22Rv1 (cell line): Measurements from ENCODE around the gene ARHGAP23.

ENCODE experiments used
- H3K27ac ChIP-seq: fragments of 450-650 bp; 2 replicates; pipeline ENCODE4 v1.5.1; 2017
- ZFX ChIP-seq: fragments of 450-650 bp; IDR thresholded peaks from 2 replicates; pipeline ENCODE4 v1.6.1; 2017; ENCODE audit warnings: antibody characterized with exemption, borderline replicate concordance
- TF ChIP-seq, protein P1 (sequence below): fragments of 450-650 bp; IDR thresholded peaks from 2 replicates; pipeline ENCODE4 v1.5.1; 2017; ENCODE audit warnings: mild to moderate bottlenecking

Gene ARHGAP23

GRCh38 chr17:38451030-38451839 is 23.0 kb downstream of the ARHGAP23 start:
- TF ChIP-seq ZFX = no peak
- TF ChIP-seq, protein P1, sequence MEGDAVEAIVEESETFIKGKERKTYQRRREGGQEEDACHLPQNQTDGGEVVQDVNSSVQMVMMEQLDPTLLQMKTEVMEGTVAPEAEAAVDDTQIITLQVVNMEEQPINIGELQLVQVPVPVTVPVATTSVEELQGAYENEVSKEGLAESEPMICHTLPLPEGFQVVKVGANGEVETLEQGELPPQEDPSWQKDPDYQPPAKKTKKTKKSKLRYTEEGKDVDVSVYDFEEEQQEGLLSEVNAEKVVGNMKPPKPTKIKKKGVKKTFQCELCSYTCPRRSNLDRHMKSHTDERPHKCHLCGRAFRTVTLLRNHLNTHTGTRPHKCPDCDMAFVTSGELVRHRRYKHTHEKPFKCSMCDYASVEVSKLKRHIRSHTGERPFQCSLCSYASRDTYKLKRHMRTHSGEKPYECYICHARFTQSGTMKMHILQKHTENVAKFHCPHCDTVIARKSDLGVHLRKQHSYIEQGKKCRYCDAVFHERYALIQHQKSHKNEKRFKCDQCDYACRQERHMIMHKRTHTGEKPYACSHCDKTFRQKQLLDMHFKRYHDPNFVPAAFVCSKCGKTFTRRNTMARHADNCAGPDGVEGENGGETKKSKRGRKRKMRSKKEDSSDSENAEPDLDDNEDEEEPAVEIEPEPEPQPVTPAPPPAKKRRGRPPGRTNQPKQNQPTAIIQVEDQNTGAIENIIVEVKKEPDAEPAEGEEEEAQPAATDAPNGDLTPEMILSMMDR = no peak
- H3K27ac ChIP-seq = no peak overlapping the region

GRCh38 chr17:38451840-38452529 is 23.7 kb downstream of the ARHGAP23 start:
- H3K27ac ChIP-seq = no peak overlapping the region
- TF ChIP-seq, protein P1 = no peak
- no peak for TF ChIP-seq ZFX

GRCh38 chr17:38452719-38453118 is 24.5 kb downstream of the ARHGAP23 start:
- no peak overlapping the region for H3K27ac ChIP-seq
- TF ChIP-seq ZFX = no peak
- TF ChIP-seq, protein P1 = no peak

GRCh38 chr17:38453951-38454421 is 25.7 kb downstream of the ARHGAP23 start:
- no peak overlapping the region for H3K27ac ChIP-seq
- TF ChIP-seq, protein P1 = no peak
- TF ChIP-seq ZFX = no peak

- no peak overlapping the region for H3K27ac ChIP-seq
- TF ChIP-seq ZFX = no peak
- TF ChIP-seq, protein P1 = no peak
These were observed 26.3 kb downstream of the ARHGAP23 start for GRCh38 chr17:38454532-38454931.

DNA sequence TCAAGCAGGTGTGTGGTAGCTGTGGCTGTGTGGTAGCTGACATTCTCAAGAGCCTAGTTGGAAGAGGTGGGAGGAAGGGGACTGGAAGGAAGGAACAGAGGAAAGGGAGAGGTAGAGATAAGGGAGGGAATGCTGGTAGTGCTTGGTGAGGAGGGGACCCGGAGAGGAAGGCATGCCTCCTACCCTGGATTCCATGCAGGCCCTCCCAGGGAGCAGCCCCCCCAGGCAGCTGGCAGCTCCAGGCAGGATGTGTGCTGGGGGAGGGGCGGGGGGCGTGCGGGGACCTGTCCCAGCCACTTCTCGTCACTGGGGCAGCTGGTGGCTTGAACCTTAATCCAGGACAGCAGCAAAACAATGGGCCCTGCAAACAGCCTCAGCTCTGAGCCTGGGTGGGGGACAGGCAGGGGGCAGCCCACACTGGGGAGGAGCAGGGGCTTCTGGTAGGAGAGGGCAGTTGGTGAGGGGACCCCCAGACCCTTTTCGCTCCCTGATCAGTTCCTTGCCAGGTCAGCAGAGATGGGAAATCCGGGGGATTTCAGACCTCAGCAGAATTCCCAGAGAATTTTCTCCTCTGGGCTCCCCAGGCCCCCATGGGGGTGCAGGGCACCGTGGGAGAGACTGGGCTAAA is 27.1 kb downstream of the ARHGAP23 start:
- TF ChIP-seq, protein P1 = no peak
- no peak for TF ChIP-seq ZFX
- no peak overlapping the region for H3K27ac ChIP-seq
